ENCODE results near the gene CDRT4.

CDRT4 gene

DNA sequence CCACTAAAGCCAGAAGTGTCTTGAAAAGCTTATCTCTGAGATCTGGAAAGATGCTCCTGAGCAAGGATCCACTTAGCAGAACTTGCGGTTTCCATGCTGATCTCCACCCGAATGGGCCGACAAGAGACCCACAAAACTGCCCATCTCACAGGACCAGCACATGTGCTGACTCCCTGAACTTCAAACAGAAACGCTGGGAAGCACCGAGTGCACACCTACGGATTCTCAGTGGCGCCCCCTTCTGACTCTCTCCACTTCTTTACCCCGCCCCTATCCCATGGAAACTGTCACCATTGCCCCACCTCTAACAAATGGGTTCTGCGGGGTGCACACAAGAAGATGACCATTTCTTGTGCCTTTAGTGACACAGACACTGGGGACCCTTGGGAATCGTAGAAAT lies 21.4 kb downstream of the CDRT4 start:
- Histone ChIP-seq H3K27me3 (ENCODE audit: control insufficient read depth, low read length) (no peaks in the 10 kb centered on the region), H3K9me3 (ENCODE audit: control insufficient read depth, insufficient read depth, low read length) (no peaks in the 10 kb centered on the region), H3F3A (ENCODE audit: control insufficient read depth, insufficient read depth) (no peaks in the 10 kb centered on the region), H3K9me2 (replicated peaks; ENCODE audit: control insufficient read depth, low read length) (no peaks in the 10 kb centered on the region), H3K79me2 (ENCODE audit: control insufficient read depth, low read length) (no peaks in the 10 kb centered on the region), H3K4me2 (ENCODE audit: low read length) (no peak overlapping the region), H4K20me1 (ENCODE audit: control insufficient read depth, insufficient read depth, low read depth, low read length) (no peaks in the 10 kb centered on the region), H3K4me3 (ENCODE audit: low read length) (no peak overlapping the region), H3K36me3 (ENCODE audit: control insufficient read depth, low read length) (no peaks in the 10 kb centered on the region), H3K27ac (ENCODE audit: low read depth, low read length) (no peak overlapping the region), H3K4me1 (ENCODE audit: control insufficient read depth, low read length) (no peaks in the 10 kb centered on the region)
- TF ChIP-seq EZH2phosphoT487 (IDR thresholded peaks at IDR 0.05; ENCODE audit: borderline replicate concordance, low read length), result no peak
- TF ChIP-seq, protein P1, sequence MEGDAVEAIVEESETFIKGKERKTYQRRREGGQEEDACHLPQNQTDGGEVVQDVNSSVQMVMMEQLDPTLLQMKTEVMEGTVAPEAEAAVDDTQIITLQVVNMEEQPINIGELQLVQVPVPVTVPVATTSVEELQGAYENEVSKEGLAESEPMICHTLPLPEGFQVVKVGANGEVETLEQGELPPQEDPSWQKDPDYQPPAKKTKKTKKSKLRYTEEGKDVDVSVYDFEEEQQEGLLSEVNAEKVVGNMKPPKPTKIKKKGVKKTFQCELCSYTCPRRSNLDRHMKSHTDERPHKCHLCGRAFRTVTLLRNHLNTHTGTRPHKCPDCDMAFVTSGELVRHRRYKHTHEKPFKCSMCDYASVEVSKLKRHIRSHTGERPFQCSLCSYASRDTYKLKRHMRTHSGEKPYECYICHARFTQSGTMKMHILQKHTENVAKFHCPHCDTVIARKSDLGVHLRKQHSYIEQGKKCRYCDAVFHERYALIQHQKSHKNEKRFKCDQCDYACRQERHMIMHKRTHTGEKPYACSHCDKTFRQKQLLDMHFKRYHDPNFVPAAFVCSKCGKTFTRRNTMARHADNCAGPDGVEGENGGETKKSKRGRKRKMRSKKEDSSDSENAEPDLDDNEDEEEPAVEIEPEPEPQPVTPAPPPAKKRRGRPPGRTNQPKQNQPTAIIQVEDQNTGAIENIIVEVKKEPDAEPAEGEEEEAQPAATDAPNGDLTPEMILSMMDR (IDR thresholded peaks at IDR 0.05; ENCODE audit: low read depth, low read length, poor library complexity, severe bottlenecking), result no peak

DNA sequence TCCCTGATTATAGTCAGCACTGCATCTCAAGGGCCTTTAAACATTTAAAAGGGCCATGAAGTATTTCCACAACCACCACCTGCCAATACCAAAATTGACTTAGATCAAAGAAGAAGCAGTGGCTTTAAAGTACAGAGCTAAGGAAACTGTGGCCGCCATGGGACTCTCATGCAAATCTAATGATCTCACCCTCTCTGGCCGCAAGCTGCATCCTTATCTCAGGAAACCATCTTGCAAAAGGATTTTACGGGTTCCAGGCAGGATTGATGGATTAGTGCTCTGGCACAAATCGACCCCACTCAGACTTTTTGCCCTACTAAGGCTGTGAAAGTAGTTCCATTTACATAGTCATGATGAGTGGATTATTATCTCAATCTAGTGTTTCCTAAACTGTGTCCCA lies 22.6 kb downstream of the CDRT4 start:
- Histone ChIP-seq H3K27ac (ENCODE audit: low read depth, low read length) (no peak overlapping the region), H3K79me2 (ENCODE audit: control insufficient read depth, low read length) (no peaks in the 10 kb centered on the region), H4K20me1 (ENCODE audit: control insufficient read depth, insufficient read depth, low read depth, low read length) (no peaks in the 10 kb centered on the region), H3K4me1 (ENCODE audit: control insufficient read depth, low read length) (no peaks in the 10 kb centered on the region), H3K4me2 (ENCODE audit: low read length) (no peak overlapping the region), H3K9me2 (replicated peaks; ENCODE audit: control insufficient read depth, low read length) (no peaks in the 10 kb centered on the region), H3K27me3 (ENCODE audit: control insufficient read depth, low read length) (no peaks in the 10 kb centered on the region), H3F3A (ENCODE audit: control insufficient read depth, insufficient read depth) (no peaks in the 10 kb centered on the region), H3K9me3 (ENCODE audit: control insufficient read depth, insufficient read depth, low read length) (no peaks in the 10 kb centered on the region), H3K36me3 (ENCODE audit: control insufficient read depth, low read length) (no peaks in the 10 kb centered on the region), H3K4me3 (ENCODE audit: low read length) (no peak overlapping the region)
- TF ChIP-seq, protein P1 (IDR thresholded peaks at IDR 0.05; ENCODE audit: low read depth, low read length, poor library complexity, severe bottlenecking), result no peak
- no peak for TF ChIP-seq EZH2phosphoT487 (IDR thresholded peaks at IDR 0.05; ENCODE audit: borderline replicate concordance, low read length)

DNA sequence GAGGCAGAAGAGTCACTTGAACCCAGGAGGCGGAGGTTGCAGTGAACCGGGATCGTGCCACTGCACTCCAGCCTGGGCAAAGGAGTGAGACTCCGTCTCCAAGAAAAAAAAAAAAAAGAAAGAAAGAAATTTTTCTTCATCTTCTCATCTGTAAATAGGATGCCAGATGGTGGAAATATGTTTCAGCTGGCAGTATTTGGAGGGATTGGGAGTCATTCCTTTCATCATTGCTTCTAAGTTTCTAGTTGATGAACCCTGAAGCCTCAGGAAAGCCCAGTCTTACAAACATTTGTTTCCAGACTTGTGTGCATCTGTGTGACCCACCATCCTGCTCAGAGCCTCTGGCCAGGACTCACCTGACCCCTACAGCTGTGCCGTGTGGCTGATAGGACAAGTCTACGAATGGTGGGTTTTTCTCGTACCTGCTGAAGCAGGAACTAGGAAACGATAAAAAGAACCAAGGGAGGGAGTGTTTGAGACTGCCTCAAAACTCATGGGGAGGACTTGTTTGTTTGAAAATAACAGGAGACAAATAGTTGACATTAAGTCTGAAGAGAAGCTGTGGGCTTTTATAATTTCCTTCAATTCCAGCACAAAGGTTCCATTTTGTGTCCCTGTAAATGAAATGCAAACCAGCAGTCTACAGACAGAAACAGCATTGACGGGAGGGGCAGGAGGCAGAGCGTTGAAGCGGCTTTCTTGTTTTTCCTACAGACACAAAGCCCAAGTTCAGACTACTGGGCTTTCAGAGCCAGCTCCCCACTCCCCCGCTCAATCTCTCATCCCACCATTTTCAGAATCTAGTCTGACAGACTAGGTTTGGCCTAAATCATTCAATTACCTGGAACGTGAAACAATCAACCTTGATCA lies 24.9 kb downstream of the CDRT4 start:
- Histone ChIP-seq H3F3A (ENCODE audit: control insufficient read depth, insufficient read depth) (no peaks in the 10 kb centered on the region), H3K27me3 (ENCODE audit: control insufficient read depth, low read length) (no peaks in the 10 kb centered on the region), H3K9me3 (ENCODE audit: control insufficient read depth, insufficient read depth, low read length) (peaks cover 10% of the 10 kb centered on the region), H3K4me1 (ENCODE audit: control insufficient read depth, low read length) (no peaks in the 10 kb centered on the region), H3K4me3 (ENCODE audit: low read length) (no peak overlapping the region), H3K4me2 (ENCODE audit: low read length) (no peak overlapping the region), H3K36me3 (ENCODE audit: control insufficient read depth, low read length) (no peaks in the 10 kb centered on the region), H3K27ac (ENCODE audit: low read depth, low read length) (no peak overlapping the region), H3K79me2 (ENCODE audit: control insufficient read depth, low read length) (no peaks in the 10 kb centered on the region), H4K20me1 (ENCODE audit: control insufficient read depth, insufficient read depth, low read depth, low read length) (no peaks in the 10 kb centered on the region), H3K9me2 (replicated peaks; ENCODE audit: control insufficient read depth, low read length) (no peaks in the 10 kb centered on the region)
- TF ChIP-seq EZH2phosphoT487 (IDR thresholded peaks at IDR 0.05; ENCODE audit: borderline replicate concordance, low read length), result no peak
- TF ChIP-seq, protein P1 (IDR thresholded peaks at IDR 0.05; ENCODE audit: low read depth, low read length, poor library complexity, severe bottlenecking), result no peak
